HepG2 (cell line): ENCODE results near the gene CABP5. TPM values are rescaled to one million over a fixed set of nuclear protein-coding genes. Genes with fewer than 3 reads are reported as not detected.

ENCODE experiments used
- ATAC-seq: fragments of 200-7000 bp; cut with Tn5 transposase; 3 replicates; pipeline ENCODE4 v1.9.1; 2020; ENCODE audit warnings: mild to moderate bottlenecking, moderate library complexity
- BruUV-seq: library from RNA; stranded (reverse); fragments of 400-500 nt; replicated peaks from 2 replicates; lab custom pipeline; 2021; lab: Mats Ljungman, UMichigan
- CTCF ChIA-PET: fragments of 300-600 bp; formaldehyde crosslinking; extraction: SDS; loops from one replicate; lab custom pipeline; 2021; ENCODE audit warnings: low total read pairs, inconsistent platforms, low intra/inter-chr PET ratio; lab: Yijun Ruan, JAX
- POLR2A ChIA-PET: fragments of 350-600 bp; sonication (Branson Sonifier 250); formaldehyde crosslinking; loops from one replicate; lab custom pipeline; 2020; ENCODE audit warnings: antibody characterized with exemption, inconsistent platforms; lab: Yijun Ruan, JAX
- DNase-seq: peaks from one replicate; pipeline ENCODE4 v3.0.0-alpha.2; 2015; ENCODE audit warnings: low spot score
- FAIRE-seq: peaks from 3 replicates; lab custom pipeline; 2011; peaks lifted over from hg19 to GRCh38; lab: Jason Lieb, UNC
- H2AFZ ChIP-seq: one replicate; pipeline ENCODE4 v1.6.1; 2011; ENCODE audit warnings: low read length, inconsistent platforms
- H3K27ac ChIP-seq: fragments of 300-600 bp; 3 replicates; pipeline ENCODE4 v1.8.0; 2011; ENCODE audit warnings: mixed run types, mild to moderate bottlenecking, mixed read lengths, low read length, inconsistent platforms; ENCODE audit not compliant: insufficient read depth; ENCODE audit errors: extremely low read length
- H3K27me3 ChIP-seq, 2 experiments: fragments of 200-600 bp in 1 of 2; 2 replicates in 1 of 2; 3 replicates in 1 of 2; pipeline versions ENCODE4 v1.6.0 to v1.8.0; 2011; ENCODE audit warnings: low read length in 2 of 2, mild to moderate bottlenecking in 2 of 2, moderate library complexity in 2 of 2, inconsistent platforms in 1 of 2; ENCODE audit not compliant: insufficient read depth in 2 of 2, control insufficient read depth in 1 of 2
- H3K36me3 ChIP-seq, 2 experiments: fragments of 200-600 bp in 1 of 2; replicated peaks in 1 of 2; 2 replicates in 1 of 2; 3 replicates in 1 of 2; pipeline versions ENCODE4 v1.5.1 to v1.8.0; 2011; ENCODE audit warnings: low read length in 2 of 2, inconsistent platforms in 1 of 2; ENCODE audit not compliant: insufficient read depth in 2 of 2, control insufficient read depth in 1 of 2
- H3K4me1 ChIP-seq: 2 replicates; pipeline ENCODE4 v1.5.1; 2012; ENCODE audit warnings: low read length, inconsistent platforms; ENCODE audit not compliant: insufficient read depth
- H3K4me2 ChIP-seq: 2 replicates; pipeline ENCODE4 v1.6.0; 2011; ENCODE audit warnings: low read depth, low read length, inconsistent platforms
- H3K4me3 ChIP-seq, 3 experiments: fragments of 200-600 bp in 1 of 3; sonication (generic), shearing (Covaris generic) in 1 of 3; replicated peaks in 1 of 3; 2 replicates each; pipeline ENCODE4 v1.5.1; 2011 to 2016; ENCODE audit warnings: low read length in 3 of 3, inconsistent platforms in 2 of 3, low read depth in 2 of 3, mild to moderate bottlenecking in 2 of 3, control low read depth in 1 of 3, mixed read lengths in 1 of 3; ENCODE audit not compliant: insufficient read depth in 1 of 3
- H3K79me2 ChIP-seq: one replicate; pipeline ENCODE4 v1.6.1; 2011; ENCODE audit warnings: low read length, inconsistent platforms; ENCODE audit not compliant: insufficient read depth
- H3K9ac ChIP-seq: 2 replicates; pipeline ENCODE4 v1.6.0; 2011; ENCODE audit warnings: mild to moderate bottlenecking, low read depth, low read length, inconsistent platforms; ENCODE audit not compliant: insufficient read depth
- H3K9me3 ChIP-seq: 2 replicates; pipeline ENCODE4 v1.5.1; 2012; ENCODE audit warnings: mild to moderate bottlenecking, low read length
- H4K20me1 ChIP-seq: 2 replicates; pipeline ENCODE4 v1.6.0; 2011; ENCODE audit warnings: inconsistent platforms, mild to moderate bottlenecking, low read length, moderate library complexity; ENCODE audit not compliant: insufficient read depth
- GPN1 ChIP-seq: sonication (generic); formaldehyde crosslinking; IDR thresholded peaks from 2 replicates; pipeline ENCODE4 v1.5.1; 2020; ENCODE audit warnings: missing genetic modification reagents, borderline replicate concordance
- HNF1A ChIP-seq, 2 experiments: sonication (generic) in 1 of 2; formaldehyde crosslinking in 1 of 2; IDR thresholded peaks; 2 replicates each; pipeline versions ENCODE4 v1.4.0 to v1.6.1; 2016 to 2020; ENCODE audit warnings: borderline replicate concordance in 1 of 2, low read depth in 1 of 2, mild to moderate bottlenecking in 1 of 2, missing genetic modification reagents in 1 of 2
- MAFF ChIP-seq: IDR thresholded peaks from 2 replicates; pipeline ENCODE4 v1.6.1; 2011; ENCODE audit warnings: low read depth, low read length, improper control_type of control experiment
- NR0B2 ChIP-seq: sonication (generic); formaldehyde crosslinking; IDR thresholded peaks from 2 replicates; pipeline ENCODE4 v1.4.0; 2020; ENCODE audit warnings: mild to moderate bottlenecking, missing genetic modification reagents
- PAWR ChIP-seq: sonication (generic); formaldehyde crosslinking; IDR thresholded peaks from 2 replicates; pipeline ENCODE4 v1.4.0; 2020; ENCODE audit warnings: missing genetic modification reagents, mild to moderate bottlenecking, borderline replicate concordance
- POLR2AphosphoS2 ChIP-seq: IDR thresholded peaks from 2 replicates; pipeline ENCODE4 v1.6.1; 2011; ENCODE audit warnings: low read depth, low read length, improper control_type of control experiment
- POLR2AphosphoS5 ChIP-seq: IDR thresholded peaks from 2 replicates; pipeline ENCODE4 v1.6.1; 2012; ENCODE audit warnings: low read depth, low read length
- RELA ChIP-seq: sonication (generic); formaldehyde crosslinking; IDR thresholded peaks from 2 replicates; pipeline ENCODE4 v1.4.0; 2020; ENCODE audit warnings: missing genetic modification reagents
- ZBTB26 ChIP-seq: IDR thresholded peaks from 2 replicates; pipeline ENCODE4 v1.6.1; 2016; ENCODE audit warnings: missing compliant biosample characterization, missing genetic modification reagents, borderline replicate concordance
- ZMYM4 ChIP-seq: sonication (generic); formaldehyde crosslinking; IDR thresholded peaks from 2 replicates; pipeline ENCODE4 v1.8.1; 2023; ENCODE audit warnings: mild to moderate bottlenecking, missing genetic modification reagents
- ZNF597 ChIP-seq: sonication (generic); formaldehyde crosslinking; IDR thresholded peaks from 2 replicates; pipeline ENCODE4 v1.5.0; 2020; ENCODE audit warnings: missing genetic modification reagents
- ZNF607 ChIP-seq: sonication (generic); formaldehyde crosslinking; IDR thresholded peaks from 2 replicates; pipeline ENCODE4 v1.5.1; 2020; ENCODE audit warnings: missing genetic modification reagents, mild to moderate bottlenecking, borderline replicate concordance
- ZNF724P ChIP-seq: sonication (generic); formaldehyde crosslinking; IDR thresholded peaks from 2 replicates; pipeline ENCODE4 v1.8.0; 2022; ENCODE audit warnings: missing genetic modification reagents, borderline replicate concordance
- ZNF777 ChIP-seq: sonication (generic); formaldehyde crosslinking; IDR thresholded peaks from 2 replicates; pipeline ENCODE4 v1.4.0; 2020; ENCODE audit warnings: missing genetic modification reagents
- WGBS: methylation state at CpG from one replicate; pipeline ENCODE4 v1.1.6; 2017; ENCODE audit warnings: low lambda C conversion rate; 5-methylcytosine and 5-hydroxymethylcytosine counted together
- in situ Hi-C: cut with HindIII; loops from 2 replicates; pipeline ENCODE4 v1.10.0; 2017; ENCODE audit warnings: low pct_unique_long_range_greater_than_20kb; ENCODE audit not compliant: extremely low pct_ligation_motif_present
- intact Hi-C: fragments of 100-400 bp; cut with micrococcal nuclease; formaldehyde crosslinking; loops from one replicate; pipeline ENCODE4 v1.10.0; 2022; ENCODE audit not compliant: unreplicated experiment
- polyA plus RNA-seq, 8 experiments: library from polyadenylated mRNA; depleted of rRNA in 3 of 8; stranded (reverse) in 7 of 8; unstranded in 1 of 8; fragments of >200 nt; fragmentation: Illumina TruSeq in 4 of 8; extraction: Trizol in 4 of 8; gene quantifications; 2 replicates each; pipeline versions ENCODE4 v1.2.1 to v1.2.3, GENCODE V29; 2011 to 2016; ENCODE audit warnings: low read depth in 4 of 8, missing spikeins in 1 of 8, mixed read lengths in 1 of 8; ENCODE audit not compliant: insufficient read depth in 1 of 8
- total RNA-seq, 5 experiments: library from RNA; depleted of rRNA; stranded (reverse); fragments of >200 nt; fragmentation: Illumina TruSeq; extraction: Trizol; gene quantifications; 2 replicates each; pipeline ENCODE4 v1.2.3, GENCODE V29; 2016; ENCODE audit warnings: low read depth in 1 of 5

The CABP5 gene
- total and polyA plus RNA-seq, 2 of the 13 experiments (the other 11 are each of a cell fraction or from before 2014, with no cell fraction given), result not detected

GRCh38 chr19:48023011-48023410, 20.9 kb downstream of the CABP5 start:
- WGBS, result 18% methylated on average over 2 of the region's 2 CpGs

DNA sequence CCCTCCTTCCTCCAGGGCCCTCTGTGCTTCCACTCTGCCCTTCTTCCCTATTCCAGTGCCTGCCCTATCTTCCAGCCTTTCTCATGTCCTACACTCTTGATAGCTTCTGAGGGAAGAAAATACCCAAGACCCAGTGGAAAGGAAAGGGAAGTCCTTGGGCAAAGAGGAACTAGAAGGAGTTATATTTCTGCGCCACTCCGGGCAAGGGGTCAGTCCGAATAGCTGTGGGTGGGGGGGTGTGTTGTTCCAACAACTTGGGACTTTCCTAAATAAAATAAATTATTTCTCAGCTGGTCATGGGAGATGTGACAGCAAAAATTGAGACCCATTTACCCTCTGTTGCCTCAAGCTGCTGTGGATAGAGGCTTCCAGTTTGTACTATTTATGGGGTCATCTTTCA, 23.2 kb downstream of the CABP5 start:
- no TSS peak for BruUV-seq
- in situ Hi-C loops, result no loop called here
- Histone ChIP-seq H3K79me2 (no peaks in the 10 kb centered on the region), H3K9me3 (no peaks in the 10 kb centered on the region), H3K4me3 (no peak overlapping the region), H3K27ac (no peak overlapping the region), H2AFZ (no peak overlapping the region), H3K4me1 (no peaks in the 10 kb centered on the region), H4K20me1 (no peaks in the 10 kb centered on the region), H3K36me3 (no peaks in the 10 kb centered on the region), H3K27me3 (peaks cover 1 to 21% of the 10 kb centered on the region in 2 experiments; a peak in 3 of 5 replicates), H3K9ac (no peak overlapping the region), H3K4me2 (no peak overlapping the region)
- WGBS, result 80% methylated on average over 3 of the region's 3 CpGs
- ATAC-seq, result no peak
- POLR2A ChIA-PET, result no interaction called here
- CTCF ChIA-PET, result no interaction called here
- intact Hi-C loops, result no loop called here
- FAIRE-seq, result no peak
- DNase-seq, result no peak
- TF ChIP-seq POLR2AphosphoS5 (no peak), MAFF (no peak), ZNF777 (CRISPR knock-in tag) (no peak), NR0B2 (CRISPR knock-in tag) (no peak), ZBTB26 (CRISPR knock-in tag) (no peak), ZMYM4 (CRISPR knock-in tag) (no peak), HNF1A (IDR thresholded peaks at IDR 0.05; ENCODE audit: low read depth) (no peak), HNF1A (CRISPR knock-in tag; IDR thresholded peaks at IDR 0.05; ENCODE audit: borderline replicate concordance) (no peak), ZNF597 (CRISPR knock-in tag) (no peak)

More at GRCh38 chr19:48023011-48023410, 20.9 kb downstream of the CABP5 start:
- no peak overlapping the region for H2AFZ ChIP-seq
- no peaks in the 10 kb centered on the region for H3K36me3 ChIP-seq
- no peak for DNase-seq
- TF ChIP-seq GPN1 (CRISPR knock-in tag) (no peak), POLR2AphosphoS2 (no peak), PAWR (CRISPR knock-in tag) (no peak), ZNF607 (CRISPR knock-in tag) (no peak), RELA (CRISPR knock-in tag) (no peak), ZNF724P (no peak)
- TF ChIP-seq, all 625 proteins: peak for 0
- H4K20me1 ChIP-seq, result no peaks in the 10 kb centered on the region
- no peak overlapping the region for H3K27ac ChIP-seq
- FAIRE-seq (no peak), ATAC-seq (no peak)
- POLR2A ChIA-PET, result no interaction called here
- CTCF ChIA-PET, result no interaction called here
- no peak overlapping the region for H3K4me2 ChIP-seq
- H3K9ac ChIP-seq, result no peak overlapping the region
- BruUV-seq, result no TSS peak
- no peaks in the 10 kb centered on the region for H3K79me2 ChIP-seq
- H3K4me1 ChIP-seq, result no peaks in the 10 kb centered on the region
- in situ Hi-C loops, result no loop called here
- no peaks in the 10 kb centered on the region for H3K9me3 ChIP-seq
- intact Hi-C loops, result no loop called here
- no peak overlapping the region for H3K4me3 ChIP-seq
- peaks cover 0 to 16% of the 10 kb centered on the region in 2 experiments; a peak in 3 of 5 replicates for H3K27me3 ChIP-seq
